ENCODE measurements around the gene PREX1. TPM values are rescaled to one million over a fixed set of nuclear protein-coding genes. Genes with fewer than 3 reads are reported as not detected.

PREX1 gene
- total and polyA plus RNA-seq, 2 experiments from 2014 or later: 2.4 to 10.3 TPM

- TF ChIP-seq ZNF462 (CRISPR knock-in tag; IDR thresholded peaks at IDR 0.05) (no peak), CREB1 (CRISPR knock-in tag; IDR thresholded peaks at IDR 0.05; ENCODE audit: low read depth) (no peak)
Observed at GRCh38 chr20:48739395-48740291, 88.2 kb downstream of the PREX1 start (continued).

GRCh38 chr20:48738399-48739304, 89.1 kb downstream of the PREX1 start:
- Mint-ChIP-seq H3K4me3 (no peak overlapping the region), H3K27me3 (ENCODE audit: insufficient read depth, low read depth, poor library complexity) (peaks cover 10% of the 10 kb centered on the region), H3K4me1 (peaks cover 8% of the 10 kb centered on the region)

More at GRCh38 chr20:48738399-48739304, 89.1 kb downstream of the PREX1 start:
- Histone ChIP-seq H3K27me3 (ENCODE audit: insufficient read depth) (no peaks in the 10 kb centered on the region), H3K4me2 (no peak overlapping the region), H3K27ac (ENCODE audit: low read depth) (no peak overlapping the region), H2AFZ (no peak overlapping the region), H3F3A (replicated peaks; ENCODE audit: low read depth) (no peaks in the 10 kb centered on the region), H3K4me1 (ENCODE audit: insufficient read depth) (no peaks in the 10 kb centered on the region), H3K79me2 (replicated peaks; ENCODE audit: insufficient read depth) (no peaks in the 10 kb centered on the region), H4K20me1 (replicated peaks; ENCODE audit: insufficient read depth) (no peaks in the 10 kb centered on the region), H3K4me3 (no peak overlapping the region), H3K36me3 (ENCODE audit: insufficient read depth) (no peaks in the 10 kb centered on the region), H3K9me2 (ENCODE audit: insufficient read depth) (no peaks in the 10 kb centered on the region)
- Mint-ChIP-seq H3K36me3 (ENCODE audit: low read depth) (peaks cover 3% of the 10 kb centered on the region; the same call in 2 of the 3 replicates), H3K9me3 (no peaks in the 10 kb centered on the region), H3K27ac (no peak overlapping the region)
- no peak; the same call in 2 of the 3 replicates for ATAC-seq
- TF ChIP-seq STAT1 (IDR thresholded peaks at IDR 0.05; ENCODE audit: unreplicated experiment) (no peak), CTCF (conservative IDR thresholded peaks at IDR 0.05; ENCODE audit: low read depth in 2 of 2) (no peak), NANOG (IDR thresholded peaks at IDR 0.05; ENCODE audit: borderline replicate concordance) (no peak), CREB1 (CRISPR knock-in tag; IDR thresholded peaks at IDR 0.05; ENCODE audit: low read depth) (no peak), REST (IDR thresholded peaks at IDR 0.05; ENCODE audit: unreplicated experiment) (no peak), POLR2AphosphoS5 (IDR thresholded peaks at IDR 0.05; ENCODE audit: low read depth) (no peak), EZH2phosphoT487 (IDR thresholded peaks at IDR 0.05; ENCODE audit: unreplicated experiment) (no peak), ETS1 (IDR thresholded peaks at IDR 0.05) (no peak)
- no peak for DNase-seq (ENCODE audit: low spot score)
